ENCODE data around the gene TPRA1. TPM values are rescaled to one million over a fixed set of nuclear protein-coding genes. Genes with fewer than 3 reads are reported as not detected.
A peak's percentile ranks its signal among the peaks of the same experiment; 100 is the strongest.

Gene TPRA1
- total RNA-seq, 1 experiment from 2014 or later, result 35.1 TPM

DNA sequence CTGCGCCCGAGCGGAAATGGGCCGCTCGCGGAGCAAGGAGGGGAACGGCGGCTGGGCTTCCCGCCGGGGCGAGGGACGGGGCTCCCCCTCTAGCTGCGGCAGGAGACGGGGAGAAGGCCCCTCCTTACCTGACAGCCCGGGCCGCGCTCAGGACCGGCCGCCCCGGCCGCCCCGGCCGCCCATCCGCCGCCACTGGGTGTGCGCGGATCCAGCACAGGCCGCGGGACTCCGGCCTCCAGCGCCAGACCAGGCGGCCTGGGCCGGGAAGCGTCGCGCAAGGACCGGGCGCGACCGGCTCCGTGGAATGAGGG, 296 bp downstream of the TPRA1 start:
- H3K27me3 ChIP-seq (ENCODE audit: insufficient read depth, low read length), result no peaks in the 10 kb centered on the region
- no peak overlapping the region for H2AFZ ChIP-seq (ENCODE audit: low read depth, low read length, poor library complexity, severe bottlenecking)
- peaks cover 18 to 32% of the 10 kb centered on the region in 2 experiments for H3K4me1 ChIP-seq (ENCODE audit: control insufficient read depth in 1 of 2, insufficient read depth in 2 of 2, low read length in 2 of 2)
- BruUV-seq (replicated peaks), result no TSS peak
- no peaks in the 10 kb centered on the region for H4K20me1 ChIP-seq (ENCODE audit: insufficient read depth)
- TF ChIP-seq ZBTB33 (IDR thresholded peaks at IDR 0.05; ENCODE audit: extremely low read depth, insufficient replicate concordance, low read length) (no peak), CTCF (IDR thresholded peaks at IDR 0.05 in 2 of 3, conservative IDR thresholded peaks at IDR 0.05 in 1 of 3; ENCODE audit: borderline replicate concordance in 1 of 3, insufficient read depth in 1 of 3, low read depth in 2 of 3, low read length in 2 of 3) (no peak), ZFX (IDR thresholded peaks at IDR 0.05) (peak; percentile 98), ATF3 (IDR thresholded peaks at IDR 0.05) (no peak), CBX3 (IDR thresholded peaks at IDR 0.05; ENCODE audit: low read depth) (no peak), RAD21 (IDR thresholded peaks at IDR 0.05; ENCODE audit: low read depth) (no peak)
- peak overlapping the region; percentile 95 for H3K9ac ChIP-seq (ENCODE audit: low read length)
- H3K4me2 ChIP-seq (ENCODE audit: low read length), result peak overlapping the region; percentile 99
- DNase-seq (ENCODE audit: low read depth, low spot score), result no peak
- ChIA-PET RAD21 (ENCODE audit: low non-redundant PET in 1 of 2, low total read pairs in 2 of 2, uncharacterized antibody in 2 of 2, unreplicated experiment in 2 of 2) (interaction anchor here in 1 of 2 experiments (0.7 kb wide), 1 partner anchor 367 kb away, joined by 4 read pairs; no protein-coding TSS in a partner anchor), POLR2A (no interaction called here), CTCF (interaction anchor here (1.5 to 1.8 kb wide), 2 partner anchors 15 to 104 kb away, joined by 5 to 7 read pairs; no protein-coding TSS in a partner anchor)
- H3K9me3 ChIP-seq (ENCODE audit: control insufficient read depth in 1 of 2, insufficient read depth in 1 of 2, low read depth in 1 of 2, low read length in 2 of 2), result no peaks in the 10 kb centered on the region
- H3K4me3 ChIP-seq (replicated peaks in 1 of 2; ENCODE audit: low read depth in 1 of 2, low read length in 2 of 2), result peak overlapping the region; percentile 78 to 95
- peaks cover 0 to 7% of the 10 kb centered on the region in 2 experiments; a peak in 1 of 4 replicates for H3K36me3 ChIP-seq (ENCODE audit: control insufficient read depth in 1 of 2, insufficient read depth in 2 of 2, low read length in 2 of 2)
- H3K9me2 ChIP-seq (ENCODE audit: insufficient read depth), result no peaks in the 10 kb centered on the region
- ATAC-seq, result peak; percentile 37
- H3K27ac ChIP-seq (ENCODE audit: low read depth, low read length), result peak overlapping the region; percentile 97
- intact Hi-C loops (cut with micrococcal nuclease), result loop anchor here (10.0 kb wide), 2 partner anchors 465 to 545 kb away; partner anchors contain the start of gene SEC61A1
- H3K79me2 ChIP-seq (ENCODE audit: insufficient read depth, low read length), result peaks cover 50% of the 10 kb centered on the region
